D721Med (cell line): ENCODE measurements around the gene IDH3G.

ENCODE experiments used
- DNase-seq: peaks from one replicate; pipeline ENCODE4 v3.0.0; 2011; ENCODE audit warnings: low spot score; ENCODE audit not compliant: insufficient read length
- FAIRE-seq: peaks from 2 replicates; lab custom pipeline; 2011; peaks lifted over from hg19 to GRCh38; lab: Jason Lieb, UNC
- TF ChIP-seq, protein P1 (sequence below): IDR thresholded peaks from 2 replicates; pipeline ENCODE4 v1.5.1; 2012; ENCODE audit warnings: mild to moderate bottlenecking, control low read depth; ENCODE audit not compliant: insufficient read depth; ENCODE audit errors: missing control alignments

IDH3G gene

DNA sequence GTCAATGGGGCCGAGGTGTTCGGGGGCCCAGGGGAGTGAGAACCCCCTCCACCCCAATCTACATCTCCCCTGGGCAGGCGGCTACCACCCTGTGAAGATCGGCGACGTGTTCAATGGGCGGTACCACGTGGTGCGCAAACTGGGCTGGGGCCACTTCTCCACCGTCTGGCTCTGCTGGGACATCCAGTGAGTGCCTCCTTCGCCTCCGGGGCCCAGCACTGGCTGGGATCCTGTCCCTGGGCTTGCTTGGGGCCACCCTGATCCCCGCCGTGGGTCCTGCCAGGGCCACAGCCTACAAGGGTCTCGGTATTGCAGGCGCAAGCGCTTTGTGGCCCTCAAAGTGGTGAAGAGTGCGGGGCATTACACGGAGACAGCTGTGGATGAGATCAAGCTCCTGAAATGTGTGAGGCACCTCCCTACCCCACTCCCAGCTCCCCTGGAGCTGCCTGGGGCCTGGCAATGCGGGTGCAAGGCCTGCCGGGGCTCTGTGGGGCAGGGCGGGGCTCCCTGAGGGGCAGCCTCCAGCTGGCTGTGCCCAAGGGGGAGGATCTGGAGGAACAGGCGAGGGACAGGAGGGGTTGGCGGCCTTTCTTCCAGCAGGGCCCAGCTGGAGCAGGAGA, 12.6 kb downstream of the IDH3G start:
- DNase-seq (no peak), FAIRE-seq (no peak)
- TF ChIP-seq, protein P1, sequence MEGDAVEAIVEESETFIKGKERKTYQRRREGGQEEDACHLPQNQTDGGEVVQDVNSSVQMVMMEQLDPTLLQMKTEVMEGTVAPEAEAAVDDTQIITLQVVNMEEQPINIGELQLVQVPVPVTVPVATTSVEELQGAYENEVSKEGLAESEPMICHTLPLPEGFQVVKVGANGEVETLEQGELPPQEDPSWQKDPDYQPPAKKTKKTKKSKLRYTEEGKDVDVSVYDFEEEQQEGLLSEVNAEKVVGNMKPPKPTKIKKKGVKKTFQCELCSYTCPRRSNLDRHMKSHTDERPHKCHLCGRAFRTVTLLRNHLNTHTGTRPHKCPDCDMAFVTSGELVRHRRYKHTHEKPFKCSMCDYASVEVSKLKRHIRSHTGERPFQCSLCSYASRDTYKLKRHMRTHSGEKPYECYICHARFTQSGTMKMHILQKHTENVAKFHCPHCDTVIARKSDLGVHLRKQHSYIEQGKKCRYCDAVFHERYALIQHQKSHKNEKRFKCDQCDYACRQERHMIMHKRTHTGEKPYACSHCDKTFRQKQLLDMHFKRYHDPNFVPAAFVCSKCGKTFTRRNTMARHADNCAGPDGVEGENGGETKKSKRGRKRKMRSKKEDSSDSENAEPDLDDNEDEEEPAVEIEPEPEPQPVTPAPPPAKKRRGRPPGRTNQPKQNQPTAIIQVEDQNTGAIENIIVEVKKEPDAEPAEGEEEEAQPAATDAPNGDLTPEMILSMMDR, result no peak

GRCh38 chrX:153780678-153781427, 13.3 kb downstream of the IDH3G start, which contains the start of gene SRPK3:
Gene SRPK3, plus strand, starts transcription at chrX:153781041. Its CDS starts 46 bp downstream, at chrX:153781087.
- DNase-seq, result no peak
- no peak for FAIRE-seq
- TF ChIP-seq, protein P1, result no peak

- FAIRE-seq, result no peak
- TF ChIP-seq, protein P1, result no peak
- DNase-seq, result no peak
Measured at GRCh38 chrX:153779891-153780677, 14.1 kb downstream of the IDH3G start.

GRCh38 chrX:153778684-153779101, 15.5 kb downstream of the IDH3G start:
- TF ChIP-seq, protein P1, result no peak
- FAIRE-seq, result no peak
- no peak for DNase-seq

DNA sequence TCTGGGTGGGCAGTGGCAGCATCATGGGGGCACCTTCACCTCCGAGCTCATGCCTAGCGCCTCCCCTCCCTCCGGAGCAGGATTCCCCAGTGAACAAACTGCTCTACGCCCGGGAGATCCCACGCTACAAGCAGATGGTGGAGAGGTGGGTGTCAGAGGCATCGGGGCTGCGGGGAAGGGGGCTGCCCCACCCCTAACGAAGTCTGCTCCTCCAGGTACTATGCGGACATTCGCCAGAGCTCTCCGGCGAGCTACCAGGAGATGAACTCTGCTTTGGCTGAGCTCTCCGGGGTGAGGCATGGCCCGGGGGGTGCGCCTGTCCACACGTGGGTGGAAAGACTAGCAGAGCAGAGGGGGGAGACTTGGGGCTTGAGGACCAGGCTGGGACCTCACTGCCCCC, 16.0 kb downstream of the IDH3G start:
- FAIRE-seq (no peak), DNase-seq (no peak)
- TF ChIP-seq, protein P1, result no peak

- FAIRE-seq (no peak), DNase-seq (no peak)
- TF ChIP-seq, protein P1, result no peak
Measured at GRCh38 chrX:153777261-153778090, 16.7 kb downstream of the IDH3G start.
